H9 (cell line): ENCODE data around the gene NENF. TPM values are rescaled to one million over a fixed set of nuclear protein-coding genes. Genes with fewer than 3 reads are reported as not detected.

Experiments
- DNase-seq: peaks from one replicate; pipeline ENCODE4 v3.0.0-alpha.2; 2017
- H2AFZ ChIP-seq: one replicate; pipeline ENCODE4 v1.6.1; 2013; ENCODE audit warnings: mild to moderate bottlenecking, low read length, control low read depth, moderate library complexity
- H2AK5ac ChIP-seq: 2 replicates; pipeline ENCODE4 v1.6.1; 2013; ENCODE audit warnings: low read length, control low read depth, mixed read lengths; ENCODE audit not compliant: insufficient read length
- H2BK120ac ChIP-seq: one replicate; pipeline ENCODE4 v1.6.1; 2013; ENCODE audit warnings: low read depth, mild to moderate bottlenecking, low read length, control low read depth, inconsistent platforms; ENCODE audit not compliant: poor library complexity, severe bottlenecking
- H2BK12ac ChIP-seq: 2 replicates; pipeline ENCODE4 v1.6.1; 2013; ENCODE audit warnings: low read length, control low read depth, mixed read lengths, low read depth; ENCODE audit not compliant: insufficient read length
- H2BK15ac ChIP-seq: 2 replicates; pipeline ENCODE4 v1.6.1; 2013; ENCODE audit warnings: low read depth, low read length, control low read depth
- H2BK20ac ChIP-seq: one replicate; pipeline ENCODE4 v1.6.1; 2013; ENCODE audit warnings: low read depth, mild to moderate bottlenecking, low read length, control low read depth, inconsistent platforms; ENCODE audit not compliant: poor library complexity, severe bottlenecking
- H2BK5ac ChIP-seq: 2 replicates; pipeline ENCODE4 v1.6.1; 2013; ENCODE audit warnings: low read length, control low read depth, mixed read lengths; ENCODE audit not compliant: insufficient read length
- H3K14ac ChIP-seq: 2 replicates; pipeline ENCODE4 v1.6.1; 2013; ENCODE audit warnings: low read length, control low read depth; ENCODE audit not compliant: insufficient read depth
- H3K18ac ChIP-seq: 2 replicates; pipeline ENCODE4 v1.6.1; 2013; ENCODE audit warnings: low read depth, mild to moderate bottlenecking, mixed read lengths, low read length, control low read depth; ENCODE audit not compliant: insufficient read length
- H3K23ac ChIP-seq: 2 replicates; pipeline ENCODE4 v1.6.1; 2013; ENCODE audit warnings: low read length, control low read depth, mixed read lengths, low read depth; ENCODE audit not compliant: insufficient read length
- H3K23me2 ChIP-seq: 2 replicates; pipeline ENCODE4 v1.6.1; 2013; ENCODE audit warnings: low read depth, mild to moderate bottlenecking, mixed read lengths, low read length, control low read depth; ENCODE audit not compliant: insufficient read length, poor library complexity, severe bottlenecking
- H3K27ac ChIP-seq: 2 replicates; pipeline ENCODE4 v1.5.1; 2013; ENCODE audit warnings: low read length, control low read depth, mixed read lengths, low read depth; ENCODE audit not compliant: insufficient read length
- H3K27me3 ChIP-seq: 2 replicates; pipeline ENCODE4 v1.6.1; 2013; ENCODE audit warnings: low read length, control low read depth, inconsistent platforms; ENCODE audit not compliant: insufficient read depth
- H3K4ac ChIP-seq: 2 replicates; pipeline ENCODE4 v1.6.1; 2013; ENCODE audit warnings: low read depth, mild to moderate bottlenecking, control low read depth, inconsistent platforms, low read length, moderate library complexity
- H3K4me1 ChIP-seq: 2 replicates; pipeline ENCODE4 v1.6.1; 2013; ENCODE audit warnings: low read length, control low read depth, inconsistent platforms; ENCODE audit not compliant: insufficient read depth
- H3K4me2 ChIP-seq: 2 replicates; pipeline ENCODE4 v1.6.1; 2013; ENCODE audit warnings: low read length, control low read depth, mixed read lengths; ENCODE audit not compliant: insufficient read length, insufficient read depth
- H3K56ac ChIP-seq: 2 replicates; pipeline ENCODE4 v1.6.1; 2013; ENCODE audit warnings: low read depth, mild to moderate bottlenecking, mixed read lengths, low read length, control low read depth; ENCODE audit not compliant: insufficient read length
- H3K79me1 ChIP-seq: 2 replicates; pipeline ENCODE4 v1.6.1; 2013; ENCODE audit warnings: low read depth, mild to moderate bottlenecking, moderate library complexity, low read length, control low read depth, inconsistent platforms; ENCODE audit not compliant: insufficient read depth, poor library complexity, severe bottlenecking
- H3K79me2 ChIP-seq: 2 replicates; pipeline ENCODE4 v1.6.1; 2013; ENCODE audit warnings: low read length, control low read depth, inconsistent platforms; ENCODE audit not compliant: insufficient read depth
- H3K9ac ChIP-seq: 2 replicates; pipeline ENCODE4 v1.6.1; 2013; ENCODE audit warnings: low read length, control low read depth, mixed read lengths; ENCODE audit not compliant: insufficient read length; ENCODE audit errors: extremely low read depth
- H3K9me3 ChIP-seq: one replicate; pipeline ENCODE4 v1.6.1; 2013; ENCODE audit warnings: low read depth, low read length, inconsistent platforms; ENCODE audit not compliant: control insufficient read depth
- H3T11ph ChIP-seq: one replicate; pipeline ENCODE4 v1.6.1; 2013; ENCODE audit warnings: mild to moderate bottlenecking, low read length, control low read depth, inconsistent platforms
- H4K20me1 ChIP-seq: one replicate; pipeline ENCODE4 v1.6.1; 2013; ENCODE audit not compliant: control insufficient read depth, insufficient read length, insufficient read depth
- H4K5ac ChIP-seq: 2 replicates; pipeline ENCODE4 v1.6.1; 2013; ENCODE audit warnings: low read depth, mild to moderate bottlenecking, mixed read lengths, low read length, control low read depth; ENCODE audit not compliant: insufficient read length
- H4K8ac ChIP-seq: replicated peaks from 2 replicates; pipeline ENCODE4 v1.6.1; 2013; ENCODE audit warnings: low read length, control low read depth, mixed read lengths, low read depth; ENCODE audit not compliant: insufficient read length
- H4K91ac ChIP-seq: 2 replicates; pipeline ENCODE4 v1.6.1; 2013; ENCODE audit warnings: low read depth, mild to moderate bottlenecking, moderate library complexity, mixed read lengths, low read length, control low read depth; ENCODE audit not compliant: insufficient read length
- H3K27ac Mint-ChIP-seq, 3 experiments: 2 replicates in 2 of 3; 3 replicates in 1 of 3; pipeline ENCODE4 v1.8.0; 2020 to 2021; ENCODE audit warnings: mixed read lengths in 3 of 3, mild to moderate bottlenecking in 1 of 3, moderate library complexity in 1 of 3
- H3K27me3 Mint-ChIP-seq: 2 replicates; pipeline ENCODE4 v1.8.0; 2021; ENCODE audit warnings: low read depth, mild to moderate bottlenecking, moderate library complexity, mixed read lengths
- H3K36me3 Mint-ChIP-seq, 3 experiments: 2 replicates in 2 of 3; 3 replicates in 1 of 3; pipeline ENCODE4 v1.8.0; 2020 to 2021; ENCODE audit warnings: low read depth in 3 of 3, mixed read lengths in 3 of 3; ENCODE audit not compliant: insufficient read depth in 1 of 3
- H3K4me1 Mint-ChIP-seq, 2 experiments: 2 replicates each; pipeline ENCODE4 v1.8.0; 2020; ENCODE audit warnings: mixed read lengths in 2 of 2
- H3K4me3 Mint-ChIP-seq, 2 experiments: 2 replicates in 1 of 2; 3 replicates in 1 of 2; pipeline ENCODE4 v1.8.0; 2020 to 2021; ENCODE audit warnings: mild to moderate bottlenecking in 2 of 2, mixed read lengths in 2 of 2, moderate library complexity in 1 of 2
- H3K9me3 Mint-ChIP-seq, 2 experiments: 2 replicates in 1 of 2; 3 replicates in 1 of 2; pipeline ENCODE4 v1.8.0; 2020; ENCODE audit warnings: mild to moderate bottlenecking in 2 of 2, mixed read lengths in 2 of 2, moderate library complexity in 1 of 2
- CTCF ChIP-seq: fragments of 200-600 bp; sonication (generic); conservative IDR thresholded peaks from 3 replicates; pipeline ENCODE4 v1.8.0; 2021; ENCODE audit warnings: antibody characterized with exemption, mild to moderate bottlenecking
- WGBS: extraction: QIAGEN DNeasy Blood & Tissue Kit; methylation state at CpG from one replicate; pipeline ENCODE4 v1.1.7; 2013; ENCODE audit warnings: missing lambda C conversion rate, low lambda C conversion rate, mixed read lengths; ENCODE audit not compliant: insufficient read length; ENCODE audit errors: extremely low coverage; 5-methylcytosine and 5-hydroxymethylcytosine counted together
- total RNA-seq: library from RNA; stranded (reverse); gene quantifications from 2 replicates; pipeline ENCODE4 v1.2.1, GENCODE V29; 2021

NENF gene
- total RNA-seq, 1 experiment from 2014 or later: 28.3 TPM

- peaks cover 34% of the 10 kb centered on the region for H3K27me3 Mint-ChIP-seq
- H3K4ac ChIP-seq: no peak overlapping the region
- no peak overlapping the region for H3K27ac ChIP-seq
- H3K79me1 ChIP-seq: no peaks in the 10 kb centered on the region
- no peak overlapping the region for H4K8ac ChIP-seq
- H2BK15ac ChIP-seq: no peak overlapping the region
- H3K4me1 Mint-ChIP-seq: peaks cover 14 to 23% of the 10 kb centered on the region in 2 experiments
- no CpG with 5 or more reads among the region's 17 CpGs for WGBS
- no peak overlapping the region for H4K91ac ChIP-seq
- no peak overlapping the region for H3K23ac ChIP-seq
- no peak overlapping the region for H2BK120ac ChIP-seq
- H3K27me3 ChIP-seq: no peaks in the 10 kb centered on the region
- no peak overlapping the region for H3K9ac ChIP-seq
- peaks cover 4% of the 10 kb centered on the region for H3K23me2 ChIP-seq
- no peaks in the 10 kb centered on the region for H3K79me2 ChIP-seq
- H2BK5ac ChIP-seq: no peak overlapping the region
- H3K4me3 Mint-ChIP-seq: peak overlapping the region; percentile 78 to 87
- H3K18ac ChIP-seq: no peak overlapping the region
- no peak overlapping the region for H2BK12ac ChIP-seq
- H3K4me1 ChIP-seq: no peaks in the 10 kb centered on the region
- H3K14ac ChIP-seq: no peak overlapping the region
- DNase-seq: no peak
- peak overlapping the region; percentile 67 for H3K4me2 ChIP-seq
- H2AFZ ChIP-seq: no peak overlapping the region
- H3T11ph ChIP-seq: no peak overlapping the region
- H2AK5ac ChIP-seq: no peak overlapping the region
- H2BK20ac ChIP-seq: no peak overlapping the region
- no peaks in the 10 kb centered on the region for H3K36me3 Mint-ChIP-seq
- no peak overlapping the region for H3K27ac Mint-ChIP-seq
- no peaks in the 10 kb centered on the region for H3K9me3 Mint-ChIP-seq
- no peaks in the 10 kb centered on the region for H3K9me3 ChIP-seq
- TF ChIP-seq CTCF: no peak
- H4K5ac ChIP-seq: no peak overlapping the region
- no peak overlapping the region for H3K56ac ChIP-seq
- H4K20me1 ChIP-seq: no peaks in the 10 kb centered on the region
These were observed 1.1 kb downstream of the NENF start for GRCh38 chr1:212433577-212434462.
